IMR-90 (cell line): ENCODE results near the gene PRKAG1. TPM values are rescaled to one million over a fixed set of nuclear protein-coding genes. Genes with fewer than 3 reads are reported as not detected.

Experiments
- ATAC-seq: fragments of 200-7000 bp; cut with Tn5 transposase; 2 replicates; pipeline ENCODE4 v1.9.1; 2020; ENCODE audit warnings: low read depth, mild to moderate bottlenecking, moderate library complexity
- BruUV-seq: library from RNA; stranded (reverse); fragments of 400-500 nt; replicated peaks from 2 replicates; lab custom pipeline; 2021; lab: Mats Ljungman, UMichigan
- CTCF ChIA-PET: fragments of 300-600 bp; formaldehyde crosslinking; extraction: SDS; loops from one replicate; lab custom pipeline; 2021; ENCODE audit warnings: antibody characterized with exemption; lab: Yijun Ruan, JAX
- POLR2A ChIA-PET: fragments of 300-600 bp; sonication (Branson Sonifier 250); formaldehyde crosslinking; loops from one replicate; lab custom pipeline; 2022; ENCODE audit warnings: antibody characterized with exemption; ENCODE audit not compliant: unreplicated experiment; lab: Charles Lee
- DNase-seq: peaks from one replicate; pipeline ENCODE4 v3.0.0; 2013
- H2AFZ ChIP-seq: replicated peaks from 2 replicates; pipeline ENCODE3; 2013; ENCODE audit warnings: low read length, mild to moderate bottlenecking; ENCODE audit not compliant: poor library complexity
- H2AK5ac ChIP-seq: 2 replicates; pipeline ENCODE4 v1.6.1; 2013; ENCODE audit warnings: low read depth, low read length, inconsistent platforms
- H2AK9ac ChIP-seq: replicated peaks from 2 replicates; pipeline ENCODE3; 2013; ENCODE audit warnings: mild to moderate bottlenecking, low read depth, low read length, moderate library complexity; ENCODE audit not compliant: poor library complexity
- H2BK120ac ChIP-seq: 2 replicates; pipeline ENCODE4 v1.6.1; 2013; ENCODE audit warnings: low read depth, low read length, inconsistent platforms
- H2BK15ac ChIP-seq: 3 replicates; pipeline ENCODE4 v1.6.1; 2013; ENCODE audit warnings: low read depth, low read length, inconsistent platforms
- H2BK20ac ChIP-seq: 2 replicates; pipeline ENCODE4 v1.6.1; 2013; ENCODE audit warnings: low read depth, mild to moderate bottlenecking, inconsistent platforms, low read length, moderate library complexity
- H2BK5ac ChIP-seq: 2 replicates; pipeline ENCODE4 v1.6.1; 2013; ENCODE audit warnings: mild to moderate bottlenecking, low read depth, low read length, inconsistent platforms; ENCODE audit not compliant: poor library complexity, severe bottlenecking
- H3K14ac ChIP-seq: replicated peaks from 2 replicates; pipeline ENCODE4 v1.6.1; 2013; ENCODE audit warnings: low read depth, low read length, inconsistent platforms
- H3K18ac ChIP-seq: 2 replicates; pipeline ENCODE4 v1.6.1; 2013; ENCODE audit warnings: low read depth, low read length, control low read depth
- H3K23ac ChIP-seq: 2 replicates; pipeline ENCODE4 v1.6.1; 2013; ENCODE audit warnings: low read depth, low read length, inconsistent platforms
- H3K27ac ChIP-seq: 2 replicates; pipeline ENCODE4 v1.5.1; 2013; ENCODE audit warnings: mild to moderate bottlenecking, control low read depth, low read length; ENCODE audit not compliant: insufficient read depth
- H3K27me3 ChIP-seq: 2 replicates; pipeline ENCODE4 v1.6.1; 2013; ENCODE audit warnings: low read length; ENCODE audit not compliant: control insufficient read depth, insufficient read depth
- H3K36me3 ChIP-seq: 2 replicates; pipeline ENCODE4 v1.6.1; 2013; ENCODE audit warnings: low read length, mixed read lengths; ENCODE audit not compliant: control insufficient read depth, insufficient read depth
- H3K4ac ChIP-seq: 2 replicates; pipeline ENCODE4 v1.6.1; 2013; ENCODE audit warnings: low read depth, low read length, inconsistent platforms
- H3K4me1 ChIP-seq: 2 replicates; pipeline ENCODE4 v1.6.1; 2013; ENCODE audit warnings: low read length, mixed read lengths; ENCODE audit not compliant: control insufficient read depth, insufficient read depth
- H3K4me2 ChIP-seq: 2 replicates; pipeline ENCODE4 v1.6.1; 2013; ENCODE audit warnings: low read depth, mild to moderate bottlenecking, control low read depth, low read length, moderate library complexity
- H3K4me3 ChIP-seq: 2 replicates; pipeline ENCODE4 v1.5.1; 2013; ENCODE audit warnings: low read depth, mild to moderate bottlenecking, control low read depth, low read length, moderate library complexity; ENCODE audit not compliant: insufficient read depth
- H3K56ac ChIP-seq: 2 replicates; pipeline ENCODE4 v1.6.1; 2013; ENCODE audit warnings: low read length, inconsistent platforms; ENCODE audit not compliant: insufficient read depth; ENCODE audit errors: extremely low read depth
- H3K79me1 ChIP-seq, 2 experiments: 2 replicates each; pipeline ENCODE4 v1.6.1; 2013; ENCODE audit warnings: low read length in 2 of 2, inconsistent platforms in 1 of 2, low read depth in 1 of 2
- H3K9ac ChIP-seq: 2 replicates; pipeline ENCODE4 v1.6.1; 2013; ENCODE audit warnings: low read depth, low read length, control low read depth
- H3K9me1 ChIP-seq: 2 replicates; pipeline ENCODE4 v1.6.1; 2013; ENCODE audit warnings: low read length, inconsistent platforms; ENCODE audit not compliant: insufficient read depth
- H3K9me3 ChIP-seq: 2 replicates; pipeline ENCODE4 v1.6.1; 2013; ENCODE audit warnings: low read length; ENCODE audit not compliant: control insufficient read depth, insufficient read depth
- H4K20me1 ChIP-seq: 2 replicates; pipeline ENCODE4 v1.6.1; 2013; ENCODE audit warnings: low read length, inconsistent platforms; ENCODE audit not compliant: insufficient read depth
- H4K5ac ChIP-seq: 2 replicates; pipeline ENCODE4 v1.6.1; 2013; ENCODE audit warnings: mild to moderate bottlenecking, low read depth, low read length, control low read depth
- H4K8ac ChIP-seq, 2 experiments: 2 replicates each; pipeline ENCODE4 v1.6.1; 2013; ENCODE audit warnings: low read depth in 2 of 2, low read length in 2 of 2, control low read depth in 1 of 2, inconsistent platforms in 1 of 2
- H4K91ac ChIP-seq: 2 replicates; pipeline ENCODE4 v1.6.1; 2013; ENCODE audit warnings: low read depth, low read length, inconsistent platforms; ENCODE audit not compliant: insufficient read depth
- CHD1 ChIP-seq: IDR thresholded peaks from 2 replicates; pipeline ENCODE4 v1.6.1; 2012; ENCODE audit warnings: low read depth, low read length, improper control_type of control experiment
- CTCF ChIP-seq: conservative IDR thresholded peaks from 2 replicates; pipeline ENCODE4 v1.5.1; 2012; ENCODE audit warnings: mild to moderate bottlenecking, low read depth, low read length, improper control_type of control experiment
- ELK1 ChIP-seq: fragments of 150-350 bp; IDR thresholded peaks from 2 replicates; pipeline ENCODE4 v1.6.1; 2016; ENCODE audit warnings: low read depth, mild to moderate bottlenecking, low read length, moderate library complexity, borderline replicate concordance
- FOS ChIP-seq: fragments of 150-350 bp; IDR thresholded peaks from 2 replicates; pipeline ENCODE4 v1.6.1; 2016; ENCODE audit warnings: low read depth, low read length
- NFE2L2 ChIP-seq: fragments of 150-350 bp; IDR thresholded peaks from 2 replicates; pipeline ENCODE4 v1.6.1; 2016; ENCODE audit warnings: low read depth, mild to moderate bottlenecking, low read length
- POLR2A ChIP-seq: IDR thresholded peaks from 2 replicates; pipeline ENCODE4 v1.6.1; 2012; ENCODE audit warnings: mild to moderate bottlenecking, low read depth, low read length
- WGBS, 2 experiments: methylation state at CpG; one replicate each; pipeline versions ENCODE4 v1.1.5 to v1.1.7; 2013; ENCODE audit warnings: missing lambda C conversion rate in 2 of 2; ENCODE audit not compliant: insufficient read length in 1 of 2; ENCODE audit errors: extremely low coverage in 2 of 2; 5-methylcytosine and 5-hydroxymethylcytosine counted together
- dilution Hi-C: fragments of 300-500 bp; cut with HindIII; formaldehyde crosslinking; loops from one replicate; pipeline ENCODE4 v1.14.3; 2018; ENCODE audit warnings: low sequenced_read_pairs; ENCODE audit not compliant: unreplicated experiment
- in situ Hi-C: fragments of 300-500 bp; cut with MboI; formaldehyde crosslinking; loops from 3 replicates; pipeline ENCODE4 v1.14.3; 2019; ENCODE audit warnings: low sequenced_read_pairs, inconsistent platforms, mixed read lengths
- intact Hi-C: fragments of 100-400 bp; cut with micrococcal nuclease; formaldehyde crosslinking; loops from 2 replicates; pipeline ENCODE4 v1.10.0; 2022
- polyA plus RNA-seq, 3 experiments: library from polyadenylated mRNA; depleted of rRNA; stranded (reverse); fragments of >200 nt; gene quantifications; 2 replicates each; pipeline ENCODE4 v1.2.3, GENCODE V29; 2012; ENCODE audit warnings: low replicate concordance in 1 of 3
- total RNA-seq: library from RNA; depleted of rRNA; stranded (reverse); fragments of >200 nt; gene quantifications from 2 replicates; pipeline ENCODE4 v1.2.3, GENCODE V29; 2012

Gene PRKAG1
- total and polyA plus RNA-seq, 2 of the 4 experiments (the other 2 are of a cell fraction): 81.1 to 106 TPM

GRCh38 chr12:49046129-49046895 lies 27.7 kb upstream of the PRKAG1 start:
- no CpG with 5 or more reads among the region's 12 CpGs for WGBS, 2 experiments
- peaks cover 51 to 71% of the 10 kb centered on the region in 2 experiments for H3K79me1 ChIP-seq
- H2BK120ac ChIP-seq: no peak overlapping the region
- DNase-seq: no peak
- peaks cover 87% of the 10 kb centered on the region for H3K36me3 ChIP-seq
- H3K4ac ChIP-seq: no peak overlapping the region
- no peak overlapping the region for H4K5ac ChIP-seq
- dilution Hi-C loops (no loop called here), intact Hi-C loops (no loop called here), in situ Hi-C loops (no loop called here)
- H3K9me3 ChIP-seq: no peaks in the 10 kb centered on the region
- no TSS peak for BruUV-seq
- no peak overlapping the region for H2BK15ac ChIP-seq
- H2AK9ac ChIP-seq: peak overlapping the region; percentile 61
- H4K91ac ChIP-seq: no peak overlapping the region
- H3K27me3 ChIP-seq: no peaks in the 10 kb centered on the region
- H2AFZ ChIP-seq: no peak overlapping the region
- no peak overlapping the region for H3K4me2 ChIP-seq
- CTCF ChIA-PET: no interaction called here
- H2BK5ac ChIP-seq: no peak overlapping the region
- no peak overlapping the region for H3K56ac ChIP-seq
- POLR2A ChIA-PET: no interaction called here
- peaks cover 12% of the 10 kb centered on the region for H3K9me1 ChIP-seq
- no peak for ATAC-seq
- H4K8ac ChIP-seq: no peak overlapping the region
- H3K4me3 ChIP-seq: no peak overlapping the region
- no peak overlapping the region for H3K14ac ChIP-seq
- no peak for TF ChIP-seq CTCF
- no peak for TF ChIP-seq ELK1
- no peak for TF ChIP-seq POLR2A
- TF ChIP-seq FOS: no peak
- no peak for TF ChIP-seq NFE2L2
- no peak for TF ChIP-seq CHD1
- H3K27ac ChIP-seq: no peak overlapping the region
- no peak overlapping the region for H2BK20ac ChIP-seq
- H4K20me1 ChIP-seq: peaks cover 53% of the 10 kb centered on the region
- H3K23ac ChIP-seq: no peak overlapping the region
- H3K4me1 ChIP-seq: peaks cover 7% of the 10 kb centered on the region
- no peak overlapping the region for H3K9ac ChIP-seq
- H3K18ac ChIP-seq: no peak overlapping the region
- no peak overlapping the region for H2AK5ac ChIP-seq
